H9 (cell line): ENCODE data around the gene SOX11. TPM values are rescaled to one million over a fixed set of nuclear protein-coding genes. Genes with fewer than 3 reads are reported as not detected.

Experiments used
- DNase-seq: peaks from one replicate; pipeline ENCODE4 v3.0.0-alpha.2; 2017
- H2AFZ ChIP-seq: one replicate; pipeline ENCODE4 v1.6.1; 2013; ENCODE audit warnings: mild to moderate bottlenecking, low read length, control low read depth, moderate library complexity
- H2AK5ac ChIP-seq: 2 replicates; pipeline ENCODE4 v1.6.1; 2013; ENCODE audit warnings: low read length, control low read depth, mixed read lengths; ENCODE audit not compliant: insufficient read length
- H2BK120ac ChIP-seq: one replicate; pipeline ENCODE4 v1.6.1; 2013; ENCODE audit warnings: low read depth, mild to moderate bottlenecking, low read length, control low read depth, inconsistent platforms; ENCODE audit not compliant: poor library complexity, severe bottlenecking
- H2BK12ac ChIP-seq: 2 replicates; pipeline ENCODE4 v1.6.1; 2013; ENCODE audit warnings: low read length, control low read depth, mixed read lengths, low read depth; ENCODE audit not compliant: insufficient read length
- H2BK15ac ChIP-seq: 2 replicates; pipeline ENCODE4 v1.6.1; 2013; ENCODE audit warnings: low read depth, low read length, control low read depth
- H2BK20ac ChIP-seq: one replicate; pipeline ENCODE4 v1.6.1; 2013; ENCODE audit warnings: low read depth, mild to moderate bottlenecking, low read length, control low read depth, inconsistent platforms; ENCODE audit not compliant: poor library complexity, severe bottlenecking
- H2BK5ac ChIP-seq: 2 replicates; pipeline ENCODE4 v1.6.1; 2013; ENCODE audit warnings: low read length, control low read depth, mixed read lengths; ENCODE audit not compliant: insufficient read length
- H3K14ac ChIP-seq: 2 replicates; pipeline ENCODE4 v1.6.1; 2013; ENCODE audit warnings: low read length, control low read depth; ENCODE audit not compliant: insufficient read depth
- H3K18ac ChIP-seq: 2 replicates; pipeline ENCODE4 v1.6.1; 2013; ENCODE audit warnings: low read depth, mild to moderate bottlenecking, mixed read lengths, low read length, control low read depth; ENCODE audit not compliant: insufficient read length
- H3K23ac ChIP-seq: 2 replicates; pipeline ENCODE4 v1.6.1; 2013; ENCODE audit warnings: low read length, control low read depth, mixed read lengths, low read depth; ENCODE audit not compliant: insufficient read length
- H3K23me2 ChIP-seq: 2 replicates; pipeline ENCODE4 v1.6.1; 2013; ENCODE audit warnings: low read depth, mild to moderate bottlenecking, mixed read lengths, low read length, control low read depth; ENCODE audit not compliant: insufficient read length, poor library complexity, severe bottlenecking
- H3K27ac ChIP-seq: 2 replicates; pipeline ENCODE4 v1.5.1; 2013; ENCODE audit warnings: low read length, control low read depth, mixed read lengths, low read depth; ENCODE audit not compliant: insufficient read length
- H3K27me3 ChIP-seq: 2 replicates; pipeline ENCODE4 v1.6.1; 2013; ENCODE audit warnings: low read length, control low read depth, inconsistent platforms; ENCODE audit not compliant: insufficient read depth
- H3K4ac ChIP-seq: 2 replicates; pipeline ENCODE4 v1.6.1; 2013; ENCODE audit warnings: low read depth, mild to moderate bottlenecking, control low read depth, inconsistent platforms, low read length, moderate library complexity
- H3K4me1 ChIP-seq: 2 replicates; pipeline ENCODE4 v1.6.1; 2013; ENCODE audit warnings: low read length, control low read depth, inconsistent platforms; ENCODE audit not compliant: insufficient read depth
- H3K4me2 ChIP-seq: 2 replicates; pipeline ENCODE4 v1.6.1; 2013; ENCODE audit warnings: low read length, control low read depth, mixed read lengths; ENCODE audit not compliant: insufficient read length, insufficient read depth
- H3K56ac ChIP-seq: 2 replicates; pipeline ENCODE4 v1.6.1; 2013; ENCODE audit warnings: low read depth, mild to moderate bottlenecking, mixed read lengths, low read length, control low read depth; ENCODE audit not compliant: insufficient read length
- H3K79me1 ChIP-seq: 2 replicates; pipeline ENCODE4 v1.6.1; 2013; ENCODE audit warnings: low read depth, mild to moderate bottlenecking, moderate library complexity, low read length, control low read depth, inconsistent platforms; ENCODE audit not compliant: insufficient read depth, poor library complexity, severe bottlenecking
- H3K79me2 ChIP-seq: 2 replicates; pipeline ENCODE4 v1.6.1; 2013; ENCODE audit warnings: low read length, control low read depth, inconsistent platforms; ENCODE audit not compliant: insufficient read depth
- H3K9ac ChIP-seq: 2 replicates; pipeline ENCODE4 v1.6.1; 2013; ENCODE audit warnings: low read length, control low read depth, mixed read lengths; ENCODE audit not compliant: insufficient read length; ENCODE audit errors: extremely low read depth
- H3K9me3 ChIP-seq: one replicate; pipeline ENCODE4 v1.6.1; 2013; ENCODE audit warnings: low read depth, low read length, inconsistent platforms; ENCODE audit not compliant: control insufficient read depth
- H3T11ph ChIP-seq: one replicate; pipeline ENCODE4 v1.6.1; 2013; ENCODE audit warnings: mild to moderate bottlenecking, low read length, control low read depth, inconsistent platforms
- H4K20me1 ChIP-seq: one replicate; pipeline ENCODE4 v1.6.1; 2013; ENCODE audit not compliant: control insufficient read depth, insufficient read length, insufficient read depth
- H4K5ac ChIP-seq: 2 replicates; pipeline ENCODE4 v1.6.1; 2013; ENCODE audit warnings: low read depth, mild to moderate bottlenecking, mixed read lengths, low read length, control low read depth; ENCODE audit not compliant: insufficient read length
- H4K8ac ChIP-seq: replicated peaks from 2 replicates; pipeline ENCODE4 v1.6.1; 2013; ENCODE audit warnings: low read length, control low read depth, mixed read lengths, low read depth; ENCODE audit not compliant: insufficient read length
- H4K91ac ChIP-seq: 2 replicates; pipeline ENCODE4 v1.6.1; 2013; ENCODE audit warnings: low read depth, mild to moderate bottlenecking, moderate library complexity, mixed read lengths, low read length, control low read depth; ENCODE audit not compliant: insufficient read length
- H3K27ac Mint-ChIP-seq, 3 experiments: 2 replicates in 2 of 3; 3 replicates in 1 of 3; pipeline ENCODE4 v1.8.0; 2020 to 2021; ENCODE audit warnings: mixed read lengths in 3 of 3, mild to moderate bottlenecking in 1 of 3, moderate library complexity in 1 of 3
- H3K27me3 Mint-ChIP-seq: 2 replicates; pipeline ENCODE4 v1.8.0; 2021; ENCODE audit warnings: low read depth, mild to moderate bottlenecking, moderate library complexity, mixed read lengths
- H3K36me3 Mint-ChIP-seq, 3 experiments: 2 replicates in 2 of 3; 3 replicates in 1 of 3; pipeline ENCODE4 v1.8.0; 2020 to 2021; ENCODE audit warnings: low read depth in 3 of 3, mixed read lengths in 3 of 3; ENCODE audit not compliant: insufficient read depth in 1 of 3
- H3K4me1 Mint-ChIP-seq, 2 experiments: 2 replicates each; pipeline ENCODE4 v1.8.0; 2020; ENCODE audit warnings: mixed read lengths in 2 of 2
- H3K4me3 Mint-ChIP-seq, 2 experiments: 2 replicates in 1 of 2; 3 replicates in 1 of 2; pipeline ENCODE4 v1.8.0; 2020 to 2021; ENCODE audit warnings: mild to moderate bottlenecking in 2 of 2, mixed read lengths in 2 of 2, moderate library complexity in 1 of 2
- H3K9me3 Mint-ChIP-seq, 2 experiments: 2 replicates in 1 of 2; 3 replicates in 1 of 2; pipeline ENCODE4 v1.8.0; 2020; ENCODE audit warnings: mild to moderate bottlenecking in 2 of 2, mixed read lengths in 2 of 2, moderate library complexity in 1 of 2
- WGBS: extraction: QIAGEN DNeasy Blood & Tissue Kit; methylation state at CpG from one replicate; pipeline ENCODE4 v1.1.7; 2013; ENCODE audit warnings: missing lambda C conversion rate, low lambda C conversion rate, mixed read lengths; ENCODE audit not compliant: insufficient read length; ENCODE audit errors: extremely low coverage; 5-methylcytosine and 5-hydroxymethylcytosine counted together
- total RNA-seq: library from RNA; stranded (reverse); gene quantifications from 2 replicates; pipeline ENCODE4 v1.2.1, GENCODE V29; 2021
- TF ChIP-seq, protein P1 (sequence below): fragments of 200-600 bp; sonication (generic); conservative IDR thresholded peaks from 3 replicates; pipeline ENCODE4 v1.8.0; 2021; ENCODE audit warnings: antibody characterized with exemption, mild to moderate bottlenecking

Gene SOX11
- total RNA-seq, 1 experiment from 2014 or later, result 43.8 TPM

DNA sequence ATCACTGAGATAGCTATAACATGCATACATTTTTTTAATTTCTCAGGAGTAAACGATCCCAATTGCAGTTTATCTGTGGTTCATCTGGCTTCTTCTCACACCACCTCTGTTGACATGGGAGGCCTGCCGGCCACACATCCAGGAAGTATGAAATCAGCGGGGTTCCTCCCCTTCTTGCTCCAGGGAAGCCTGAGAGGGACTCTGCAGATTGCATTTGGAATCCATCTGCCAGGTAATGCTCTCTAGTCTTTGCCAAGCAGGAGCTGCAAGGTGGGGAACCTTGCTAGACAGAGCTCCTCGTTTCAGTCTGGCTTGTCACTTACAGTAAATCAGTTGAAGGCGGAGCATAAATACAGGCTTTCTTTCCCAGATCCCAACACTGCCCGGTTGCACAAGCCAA lies 49.9 kb downstream of the SOX11 start:
- no peak overlapping the region for H2BK120ac ChIP-seq
- Mint-ChIP-seq H3K4me1 (peaks cover 27 to 29% of the 10 kb centered on the region in 2 experiments), H3K4me3 (no peak overlapping the region), H3K27me3 (peaks cover 11% of the 10 kb centered on the region), H3K9me3 (no peaks in the 10 kb centered on the region), H3K27ac (no peak overlapping the region), H3K36me3 (no peaks in the 10 kb centered on the region)
- TF ChIP-seq, protein P1, sequence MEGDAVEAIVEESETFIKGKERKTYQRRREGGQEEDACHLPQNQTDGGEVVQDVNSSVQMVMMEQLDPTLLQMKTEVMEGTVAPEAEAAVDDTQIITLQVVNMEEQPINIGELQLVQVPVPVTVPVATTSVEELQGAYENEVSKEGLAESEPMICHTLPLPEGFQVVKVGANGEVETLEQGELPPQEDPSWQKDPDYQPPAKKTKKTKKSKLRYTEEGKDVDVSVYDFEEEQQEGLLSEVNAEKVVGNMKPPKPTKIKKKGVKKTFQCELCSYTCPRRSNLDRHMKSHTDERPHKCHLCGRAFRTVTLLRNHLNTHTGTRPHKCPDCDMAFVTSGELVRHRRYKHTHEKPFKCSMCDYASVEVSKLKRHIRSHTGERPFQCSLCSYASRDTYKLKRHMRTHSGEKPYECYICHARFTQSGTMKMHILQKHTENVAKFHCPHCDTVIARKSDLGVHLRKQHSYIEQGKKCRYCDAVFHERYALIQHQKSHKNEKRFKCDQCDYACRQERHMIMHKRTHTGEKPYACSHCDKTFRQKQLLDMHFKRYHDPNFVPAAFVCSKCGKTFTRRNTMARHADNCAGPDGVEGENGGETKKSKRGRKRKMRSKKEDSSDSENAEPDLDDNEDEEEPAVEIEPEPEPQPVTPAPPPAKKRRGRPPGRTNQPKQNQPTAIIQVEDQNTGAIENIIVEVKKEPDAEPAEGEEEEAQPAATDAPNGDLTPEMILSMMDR, result no peak
- H3K4ac ChIP-seq, result no peak overlapping the region
- no peak overlapping the region for H4K8ac ChIP-seq
- H4K20me1 ChIP-seq, result no peaks in the 10 kb centered on the region
- no peak overlapping the region for H4K91ac ChIP-seq
- H2AK5ac ChIP-seq, result no peak overlapping the region
- peaks cover 7% of the 10 kb centered on the region; the same call in 1 of the 2 replicates for H3K4me1 ChIP-seq
- H2AFZ ChIP-seq, result no peak overlapping the region
- H2BK20ac ChIP-seq, result no peak overlapping the region
- no peaks in the 10 kb centered on the region for H3K79me1 ChIP-seq
- no peak overlapping the region for H3K14ac ChIP-seq
- no peak for DNase-seq
- no peaks in the 10 kb centered on the region; the same call in 1 of the 2 replicates for H3K27me3 ChIP-seq
- H2BK12ac ChIP-seq, result no peak overlapping the region
- no peak overlapping the region for H2BK5ac ChIP-seq
- H3K23me2 ChIP-seq, result no peaks in the 10 kb centered on the region
- H3K9me3 ChIP-seq, result no peaks in the 10 kb centered on the region
- no peak overlapping the region for H3T11ph ChIP-seq
- H2BK15ac ChIP-seq, result no peak overlapping the region
- no peak overlapping the region for H3K18ac ChIP-seq
- no peak overlapping the region for H3K4me2 ChIP-seq
- H3K79me2 ChIP-seq, result no peaks in the 10 kb centered on the region
- H3K9ac ChIP-seq, result no peak overlapping the region
- no peak overlapping the region for H3K56ac ChIP-seq
- H4K5ac ChIP-seq, result no peak overlapping the region
- no CpG with 5 or more reads among the region's 6 CpGs for WGBS
- H3K27ac ChIP-seq, result no peak overlapping the region
- no peak overlapping the region for H3K23ac ChIP-seq
